GM12878 (cell line): ENCODE measurements around the gene CACNA1D. TPM values are rescaled to one million over a fixed set of nuclear protein-coding genes. Genes with fewer than 3 reads are reported as not detected.
A peak's percentile ranks its signal among the peaks of the same experiment; 100 is the strongest.

Experiments
- ATAC-seq: fragments of 200-7000 bp; cut with Tn5 transposase; 3 replicates; pipeline ENCODE4 v1.9.1; 2020; ENCODE audit warnings: mild to moderate bottlenecking, moderate library complexity
- BruUV-seq: library from RNA; stranded (reverse); fragments of 400-500 nt; replicated peaks from 2 replicates; lab custom pipeline; 2021; lab: Mats Ljungman, UMichigan
- CTCF ChIA-PET: fragments of 300-600 bp; sonication (Branson Sonifier 250); formaldehyde crosslinking; extraction: SDS; loops from one replicate; lab custom pipeline; 2021; ENCODE audit warnings: inconsistent platforms; lab: Yijun Ruan, JAX
- POLR2A ChIA-PET: fragments of 350-600 bp; formaldehyde crosslinking; extraction: SDS; loops from one replicate; lab custom pipeline; 2021; ENCODE audit warnings: inconsistent platforms; lab: Charles Lee
- RAD21 ChIA-PET: fragments of 300-600 bp; sonication (Branson Sonifier 250); formaldehyde crosslinking; loops from one replicate; lab custom pipeline; 2023; ENCODE audit warnings: antibody characterized with exemption; ENCODE audit not compliant: unreplicated experiment; lab: Charles Lee
- SMC1A ChIA-PET: fragments of 300-600 bp; sonication (Branson Sonifier 250); formaldehyde crosslinking; loops from one replicate; lab custom pipeline; 2023; ENCODE audit not compliant: unreplicated experiment, uncharacterized antibody; lab: Charles Lee
- DNase-seq: peaks from one replicate; pipeline ENCODE4 v3.0.0-alpha.2; 2011; ENCODE audit warnings: low read depth, low spot score
- FAIRE-seq: peaks from 3 replicates; lab custom pipeline; 2011; peaks lifted over from hg19 to GRCh38; lab: Jason Lieb, UNC
- H2AFZ ChIP-seq: 2 replicates; pipeline ENCODE4 v1.6.0; 2011; ENCODE audit warnings: low read depth, low read length, control low read depth; ENCODE audit not compliant: control insufficient read depth
- H3K27ac ChIP-seq: 2 replicates; pipeline ENCODE4 v1.5.1; 2011; ENCODE audit warnings: control low read depth; ENCODE audit not compliant: control insufficient read depth, insufficient read depth
- H3K27me3 ChIP-seq, 2 experiments: replicated peaks in 1 of 2; 2 replicates each; pipeline versions ENCODE4 v1.6.0 to v1.6.1; 2011; ENCODE audit warnings: low read length in 1 of 2; ENCODE audit not compliant: control insufficient read depth in 2 of 2, insufficient read depth in 2 of 2
- H3K36me3 ChIP-seq, 2 experiments: 2 replicates each; pipeline ENCODE4 v1.5.1; 2011; ENCODE audit warnings: low read length in 1 of 2; ENCODE audit not compliant: control insufficient read depth in 2 of 2, insufficient read depth in 2 of 2
- H3K4me1 ChIP-seq: 2 replicates; pipeline ENCODE4 v1.6.1; 2011; ENCODE audit warnings: mild to moderate bottlenecking, low read length, moderate library complexity, mixed read lengths; ENCODE audit not compliant: control insufficient read depth, insufficient read depth
- H3K4me2 ChIP-seq: 2 replicates; pipeline ENCODE4 v1.6.0; 2011; ENCODE audit warnings: control low read depth; ENCODE audit not compliant: control insufficient read depth, insufficient read depth
- H3K4me3 ChIP-seq: fragments of 200-600 bp; sonication (generic); 2 replicates; pipeline ENCODE4 v1.5.1; 2016
- H3K79me2 ChIP-seq: 2 replicates; pipeline ENCODE4 v1.6.0; 2011; ENCODE audit warnings: low read length; ENCODE audit not compliant: control insufficient read depth, insufficient read depth
- H3K9ac ChIP-seq: 2 replicates; pipeline ENCODE4 v1.8.0; 2011; ENCODE audit warnings: low read length, control low read depth, mixed read lengths; ENCODE audit not compliant: control insufficient read depth, insufficient read depth
- H3K9me3 ChIP-seq: replicated peaks from 3 replicates; pipeline ENCODE4 v1.5.1; 2011; ENCODE audit warnings: mild to moderate bottlenecking, low read length; ENCODE audit not compliant: control insufficient read depth, insufficient read depth
- H4K20me1 ChIP-seq: 2 replicates; pipeline ENCODE4 v1.6.0; 2011; ENCODE audit not compliant: control insufficient read depth, insufficient read depth
- BCL11A ChIP-seq: IDR thresholded peaks from 2 replicates; pipeline ENCODE4 v1.6.1; 2011; ENCODE audit warnings: low read depth, low read length
- CREM ChIP-seq: IDR thresholded peaks from 2 replicates; pipeline ENCODE4 v1.6.1; 2014; ENCODE audit warnings: antibody characterized with exemption, low read depth
- EP300 ChIP-seq, 2 experiments: fragments of 150-350 bp in 1 of 2; IDR thresholded peaks; 2 replicates each; pipeline ENCODE4 v1.6.1; 2011 to 2012; ENCODE audit warnings: low read depth in 2 of 2, low read length in 2 of 2, borderline replicate concordance in 1 of 2, improper control_type of control experiment in 1 of 2, inconsistent platforms in 1 of 2; ENCODE audit not compliant: control insufficient read depth in 1 of 2
- ESRRA ChIP-seq: IDR thresholded peaks from 2 replicates; pipeline ENCODE4 v1.6.1; 2012; ENCODE audit warnings: mild to moderate bottlenecking, low read length, improper control_type of control experiment
- GATAD2B ChIP-seq: fragments of 450-650 bp; conservative IDR thresholded peaks from 2 replicates; pipeline ENCODE4 v1.6.1; 2017; ENCODE audit warnings: low read depth, mild to moderate bottlenecking, moderate library complexity
- KLF5 ChIP-seq: fragments of 450-650 bp; IDR thresholded peaks from 2 replicates; pipeline ENCODE4 v1.6.1; 2014; ENCODE audit warnings: mild to moderate bottlenecking; ENCODE audit not compliant: partially characterized antibody
- MYB ChIP-seq: fragments of 150-350 bp; IDR thresholded peaks from 2 replicates; pipeline ENCODE4 v1.6.1; 2014; ENCODE audit warnings: mild to moderate bottlenecking, low read depth, low read length, borderline replicate concordance
- PAX8 ChIP-seq: fragments of 450-650 bp; IDR thresholded peaks from 2 replicates; pipeline ENCODE4 v1.6.1; 2017; ENCODE audit warnings: mild to moderate bottlenecking, moderate library complexity
- RAD21 ChIP-seq: IDR thresholded peaks from 2 replicates; pipeline ENCODE4 v1.6.1; 2011; ENCODE audit warnings: mild to moderate bottlenecking, low read depth, low read length, moderate library complexity; ENCODE audit not compliant: insufficient read depth
- RBBP5 ChIP-seq: fragments of 200-600 bp; sonication (generic); conservative IDR thresholded peaks from 2 replicates; pipeline ENCODE4 v1.6.1; 2016
- TCF3 ChIP-seq: IDR thresholded peaks from 2 replicates; pipeline ENCODE4 v1.6.1; 2012; ENCODE audit warnings: low read depth, mild to moderate bottlenecking, low read length, borderline replicate concordance; ENCODE audit not compliant: insufficient read depth
- ZNF24 ChIP-seq: fragments of 450-650 bp; IDR thresholded peaks from 2 replicates; pipeline ENCODE4 v1.6.1; 2017; ENCODE audit warnings: antibody characterized with exemption, mild to moderate bottlenecking
- WGBS: methylation state at CpG from one replicate; pipeline ENCODE4 v1.1.6; 2016; ENCODE audit warnings: low lambda C conversion rate; ENCODE audit not compliant: insufficient replicate concordance, insufficient coverage; ENCODE audit errors: missing lambda C conversion rate; 5-methylcytosine and 5-hydroxymethylcytosine counted together
- in situ Hi-C: fragments of 300-500 bp; cut with MboI; formaldehyde crosslinking; loops from 9 replicates; pipeline ENCODE4 v1.14.3; 2018; ENCODE audit warnings: mixed read lengths
- intact Hi-C: fragments of 100-400 bp; cut with micrococcal nuclease; formaldehyde crosslinking; loops from one replicate; pipeline ENCODE4 v1.14.2; 2022; ENCODE audit not compliant: unreplicated experiment
- polyA plus RNA-seq, 11 experiments: library from polyadenylated mRNA; depleted of rRNA in 4 of 11; unstranded in 6 of 11; stranded (reverse) in 5 of 11; fragments of >200 nt; fragmentation: Nextera tagmentation in 4 of 11; fragmentation: Illumina TruSeq in 1 of 11; extraction: Ambion mirVana in 4 of 11; extraction: Trizol in 1 of 11; gene quantifications; 1 replicate in 1 of 11; 2 replicates in 10 of 11; pipeline versions ENCODE4 v1.2.1 to v1.2.3, GENCODE V29; 2011 to 2016; ENCODE audit warnings: inconsistent platforms in 2 of 11, missing spikeins in 2 of 11, low read depth in 1 of 11
- total RNA-seq, 4 experiments: library from RNA; depleted of rRNA in 3 of 4; stranded (reverse); fragments of >200 nt in 3 of 4; fragmentation: Illumina TruSeq in 1 of 4; extraction: Trizol in 1 of 4; gene quantifications; 2 replicates each; pipeline versions ENCODE4 v1.2.1 to v1.2.3, GENCODE V29; 2013 to 2021
- TF ChIP-seq, protein P1 (sequence below): fragments of 150-350 bp; IDR thresholded peaks from 2 replicates; pipeline ENCODE4 v1.6.1; 2016; ENCODE audit warnings: low read depth, low read length
- TF ChIP-seq, protein P2 (sequence below): fragments of 450-650 bp; IDR thresholded peaks from 2 replicates; pipeline ENCODE4 v1.6.1; 2017; ENCODE audit warnings: antibody characterized with exemption, mild to moderate bottlenecking, moderate library complexity
- TF ChIP-seq, protein P3 (sequence below): fragments of 450-650 bp; IDR thresholded peaks from 2 replicates; pipeline ENCODE4 v1.6.1; 2017; ENCODE audit warnings: low read depth, mild to moderate bottlenecking, moderate library complexity

CACNA1D gene
- total and polyA plus RNA-seq, 10 of the 15 experiments (the other 5 are each of a cell fraction or from before 2014, with no cell fraction given), result 0.21 to 24.4 (median 1.6) TPM

DNA sequence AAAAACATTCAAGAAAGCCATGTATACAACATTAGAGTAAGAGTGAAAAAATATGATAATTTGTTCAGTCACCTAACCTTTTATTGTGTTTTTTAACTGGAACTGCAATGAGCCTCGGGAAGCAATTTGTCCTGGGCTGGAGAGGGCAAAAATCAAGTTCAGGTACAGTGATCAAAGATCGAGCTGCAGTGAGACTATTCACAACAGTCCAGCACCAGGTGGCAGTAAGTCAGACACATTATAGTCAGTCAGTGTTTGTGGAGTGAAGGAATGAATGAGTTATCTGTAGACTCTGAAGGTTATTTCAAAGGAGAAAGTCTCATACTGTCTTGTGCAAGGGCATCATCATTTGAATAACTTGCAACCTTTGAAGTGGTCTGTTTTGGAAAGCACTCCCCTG, 235.2 kb downstream of the CACNA1D start:
- no peaks in the 10 kb centered on the region for H3K27me3 ChIP-seq
- in situ Hi-C loops, result no loop called here
- intact Hi-C loops, result loop anchor here (5.0 kb wide), 1 partner anchor 193 kb away; no protein-coding TSS in a partner anchor
- WGBS, result 4% methylated on average over 2 of the region's 2 CpGs
- H3K27ac ChIP-seq, result no peak overlapping the region
- ATAC-seq (peak; percentile 91), DNase-seq (no peak), FAIRE-seq (peak; percentile 64)
- no peaks in the 10 kb centered on the region for H3K79me2 ChIP-seq
- peaks cover 10% of the 10 kb centered on the region for H3K4me1 ChIP-seq
- no TSS peak for BruUV-seq
- no peak overlapping the region for H3K9ac ChIP-seq
- POLR2A ChIA-PET, result interaction anchor here (0.7 to 1.5 kb wide), 3 partner anchors 114 to 117 kb away, joined by 3 to 4 read pairs (median 4); no protein-coding TSS in a partner anchor
- H3K36me3 ChIP-seq, result no peaks in the 10 kb centered on the region
- no peak overlapping the region for H2AFZ ChIP-seq
- RAD21 ChIA-PET, result interaction anchor here (0.9 to 1.3 kb wide), 5 partner anchors 14 to 152 kb away, joined by 3 to 4 read pairs (median 3); no protein-coding TSS in a partner anchor
- no peak overlapping the region for H3K4me2 ChIP-seq
- CTCF ChIA-PET, result interaction anchor here (0.7 to 3.4 kb wide), 10 partner anchors 8 to 152 kb away, joined by 3 to 15 read pairs (median 4); partner anchors contain the start of gene ACTR8
- SMC1A ChIA-PET, result interaction anchor here (0.7 to 2.4 kb wide), 9 partner anchors 19 to 192 kb away, joined by 3 to 13 read pairs (median 4); no protein-coding TSS in a partner anchor
- no peak overlapping the region for H3K4me3 ChIP-seq
- H4K20me1 ChIP-seq, result no peaks in the 10 kb centered on the region
- H3K9me3 ChIP-seq, result no peaks in the 10 kb centered on the region; the same call in 2 of the 3 replicates
- TF ChIP-seq, protein P1, sequence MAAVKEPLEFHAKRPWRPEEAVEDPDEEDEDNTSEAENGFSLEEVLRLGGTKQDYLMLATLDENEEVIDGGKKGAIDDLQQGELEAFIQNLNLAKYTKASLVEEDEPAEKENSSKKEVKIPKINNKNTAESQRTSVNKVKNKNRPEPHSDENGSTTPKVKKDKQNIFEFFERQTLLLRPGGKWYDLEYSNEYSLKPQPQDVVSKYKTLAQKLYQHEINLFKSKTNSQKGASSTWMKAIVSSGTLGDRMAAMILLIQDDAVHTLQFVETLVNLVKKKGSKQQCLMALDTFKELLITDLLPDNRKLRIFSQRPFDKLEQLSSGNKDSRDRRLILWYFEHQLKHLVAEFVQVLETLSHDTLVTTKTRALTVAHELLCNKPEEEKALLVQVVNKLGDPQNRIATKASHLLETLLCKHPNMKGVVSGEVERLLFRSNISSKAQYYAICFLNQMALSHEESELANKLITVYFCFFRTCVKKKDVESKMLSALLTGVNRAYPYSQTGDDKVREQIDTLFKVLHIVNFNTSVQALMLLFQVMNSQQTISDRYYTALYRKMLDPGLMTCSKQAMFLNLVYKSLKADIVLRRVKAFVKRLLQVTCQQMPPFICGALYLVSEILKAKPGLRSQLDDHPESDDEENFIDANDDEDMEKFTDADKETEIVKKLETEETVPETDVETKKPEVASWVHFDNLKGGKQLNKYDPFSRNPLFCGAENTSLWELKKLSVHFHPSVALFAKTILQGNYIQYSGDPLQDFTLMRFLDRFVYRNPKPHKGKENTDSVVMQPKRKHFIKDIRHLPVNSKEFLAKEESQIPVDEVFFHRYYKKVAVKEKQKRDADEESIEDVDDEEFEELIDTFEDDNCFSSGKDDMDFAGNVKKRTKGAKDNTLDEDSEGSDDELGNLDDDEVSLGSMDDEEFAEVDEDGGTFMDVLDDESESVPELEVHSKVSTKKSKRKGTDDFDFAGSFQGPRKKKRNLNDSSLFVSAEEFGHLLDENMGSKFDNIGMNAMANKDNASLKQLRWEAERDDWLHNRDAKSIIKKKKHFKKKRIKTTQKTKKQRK, result no peak
- TF ChIP-seq MYB (no peak), BCL11A (no peak), ESRRA (no peak), TCF3 (no peak), RAD21 (peak; percentile 43), ZNF24 (peak; percentile 99), EP300 (IDR thresholded peaks at IDR 0.05; ENCODE audit: borderline replicate concordance in 1 of 2, control insufficient read depth in 1 of 2, low read depth in 2 of 2, low read length in 2 of 2) (no peak), RBBP5 (no peak), PAX8 (no peak), GATAD2B (no peak), KLF5 (no peak), CREM (no peak)
- TF ChIP-seq, protein P2, sequence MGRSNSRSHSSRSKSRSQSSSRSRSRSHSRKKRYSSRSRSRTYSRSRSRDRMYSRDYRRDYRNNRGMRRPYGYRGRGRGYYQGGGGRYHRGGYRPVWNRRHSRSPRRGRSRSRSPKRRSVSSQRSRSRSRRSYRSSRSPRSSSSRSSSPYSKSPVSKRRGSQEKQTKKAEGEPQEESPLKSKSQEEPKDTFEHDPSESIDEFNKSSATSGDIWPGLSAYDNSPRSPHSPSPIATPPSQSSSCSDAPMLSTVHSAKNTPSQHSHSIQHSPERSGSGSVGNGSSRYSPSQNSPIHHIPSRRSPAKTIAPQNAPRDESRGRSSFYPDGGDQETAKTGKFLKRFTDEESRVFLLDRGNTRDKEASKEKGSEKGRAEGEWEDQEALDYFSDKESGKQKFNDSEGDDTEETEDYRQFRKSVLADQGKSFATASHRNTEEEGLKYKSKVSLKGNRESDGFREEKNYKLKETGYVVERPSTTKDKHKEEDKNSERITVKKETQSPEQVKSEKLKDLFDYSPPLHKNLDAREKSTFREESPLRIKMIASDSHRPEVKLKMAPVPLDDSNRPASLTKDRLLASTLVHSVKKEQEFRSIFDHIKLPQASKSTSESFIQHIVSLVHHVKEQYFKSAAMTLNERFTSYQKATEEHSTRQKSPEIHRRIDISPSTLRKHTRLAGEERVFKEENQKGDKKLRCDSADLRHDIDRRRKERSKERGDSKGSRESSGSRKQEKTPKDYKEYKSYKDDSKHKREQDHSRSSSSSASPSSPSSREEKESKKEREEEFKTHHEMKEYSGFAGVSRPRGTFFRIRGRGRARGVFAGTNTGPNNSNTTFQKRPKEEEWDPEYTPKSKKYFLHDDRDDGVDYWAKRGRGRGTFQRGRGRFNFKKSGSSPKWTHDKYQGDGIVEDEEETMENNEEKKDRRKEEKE, result no peak
- TF ChIP-seq, protein P3, sequence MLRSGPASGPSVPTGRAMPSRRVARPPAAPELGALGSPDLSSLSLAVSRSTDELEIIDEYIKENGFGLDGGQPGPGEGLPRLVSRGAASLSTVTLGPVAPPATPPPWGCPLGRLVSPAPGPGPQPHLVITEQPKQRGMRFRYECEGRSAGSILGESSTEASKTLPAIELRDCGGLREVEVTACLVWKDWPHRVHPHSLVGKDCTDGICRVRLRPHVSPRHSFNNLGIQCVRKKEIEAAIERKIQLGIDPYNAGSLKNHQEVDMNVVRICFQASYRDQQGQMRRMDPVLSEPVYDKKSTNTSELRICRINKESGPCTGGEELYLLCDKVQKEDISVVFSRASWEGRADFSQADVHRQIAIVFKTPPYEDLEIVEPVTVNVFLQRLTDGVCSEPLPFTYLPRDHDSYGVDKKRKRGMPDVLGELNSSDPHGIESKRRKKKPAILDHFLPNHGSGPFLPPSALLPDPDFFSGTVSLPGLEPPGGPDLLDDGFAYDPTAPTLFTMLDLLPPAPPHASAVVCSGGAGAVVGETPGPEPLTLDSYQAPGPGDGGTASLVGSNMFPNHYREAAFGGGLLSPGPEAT, result no peak
